Ishikawa (cell line): Measurements from ENCODE around the gene PLBD2.

Experiments used
- CEBPB ChIP-seq: IDR thresholded peaks from 2 replicates; pipeline ENCODE4 v1.6.1; 2012
- CREB1 ChIP-seq: IDR thresholded peaks from 2 replicates; pipeline ENCODE4 v1.6.1; 2012; ENCODE audit warnings: low read depth
- EP300 ChIP-seq: IDR thresholded peaks from 2 replicates; pipeline ENCODE4 v1.6.1; 2012; ENCODE audit warnings: borderline replicate concordance
- MAX ChIP-seq: IDR thresholded peaks from 2 replicates; pipeline ENCODE4 v1.6.1; 2012
- RAD21 ChIP-seq: IDR thresholded peaks from 2 replicates; pipeline ENCODE4 v1.6.1; 2012; ENCODE audit warnings: low read depth
- REST ChIP-seq: IDR thresholded peaks from 2 replicates; pipeline ENCODE4 v1.6.1; 2012; ENCODE audit warnings: low read depth, mild to moderate bottlenecking
- TAF1 ChIP-seq: IDR thresholded peaks from 2 replicates; pipeline ENCODE4 v1.6.1; 2012; ENCODE audit warnings: low read depth, mild to moderate bottlenecking
- TCF12 ChIP-seq: IDR thresholded peaks from 2 replicates; pipeline ENCODE4 v1.6.1; 2012; ENCODE audit warnings: low read depth
- ZBTB7A ChIP-seq: IDR thresholded peaks from 2 replicates; pipeline ENCODE4 v1.6.1; 2012; ENCODE audit warnings: low read depth

GRCh38 chr12:113317122-113317521, 41.3 kb upstream of the PLBD2 start:
- TF ChIP-seq EP300, result no peak
- no peak for TF ChIP-seq CREB1
- TF ChIP-seq TCF12, result no peak
- no peak for TF ChIP-seq TAF1
- TF ChIP-seq REST, result no peak
- TF ChIP-seq MAX, result no peak
- no peak for TF ChIP-seq CEBPB
- no peak for TF ChIP-seq ZBTB7A
- TF ChIP-seq RAD21, result no peak
